SKM-1 treated with dmso at 0.1 percent for 144 hours (cell line): ENCODE results near the gene SNAPC1.
"Not testable (repeated sequence)": the region's sequence is repeated elsewhere in the genome, so short reads cannot be mapped to it uniquely, and the experiment has no call there.

Source experiments
- DNase-seq: peaks from one replicate; lab custom pipeline; 2025; ENCODE audit not compliant: unreplicated experiment; lab: John Stamatoyannopoulos, UW

Gene SNAPC1, protein sequence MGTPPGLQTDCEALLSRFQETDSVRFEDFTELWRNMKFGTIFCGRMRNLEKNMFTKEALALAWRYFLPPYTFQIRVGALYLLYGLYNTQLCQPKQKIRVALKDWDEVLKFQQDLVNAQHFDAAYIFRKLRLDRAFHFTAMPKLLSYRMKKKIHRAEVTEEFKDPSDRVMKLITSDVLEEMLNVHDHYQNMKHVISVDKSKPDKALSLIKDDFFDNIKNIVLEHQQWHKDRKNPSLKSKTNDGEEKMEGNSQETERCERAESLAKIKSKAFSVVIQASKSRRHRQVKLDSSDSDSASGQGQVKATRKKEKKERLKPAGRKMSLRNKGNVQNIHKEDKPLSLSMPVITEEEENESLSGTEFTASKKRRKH

DNA sequence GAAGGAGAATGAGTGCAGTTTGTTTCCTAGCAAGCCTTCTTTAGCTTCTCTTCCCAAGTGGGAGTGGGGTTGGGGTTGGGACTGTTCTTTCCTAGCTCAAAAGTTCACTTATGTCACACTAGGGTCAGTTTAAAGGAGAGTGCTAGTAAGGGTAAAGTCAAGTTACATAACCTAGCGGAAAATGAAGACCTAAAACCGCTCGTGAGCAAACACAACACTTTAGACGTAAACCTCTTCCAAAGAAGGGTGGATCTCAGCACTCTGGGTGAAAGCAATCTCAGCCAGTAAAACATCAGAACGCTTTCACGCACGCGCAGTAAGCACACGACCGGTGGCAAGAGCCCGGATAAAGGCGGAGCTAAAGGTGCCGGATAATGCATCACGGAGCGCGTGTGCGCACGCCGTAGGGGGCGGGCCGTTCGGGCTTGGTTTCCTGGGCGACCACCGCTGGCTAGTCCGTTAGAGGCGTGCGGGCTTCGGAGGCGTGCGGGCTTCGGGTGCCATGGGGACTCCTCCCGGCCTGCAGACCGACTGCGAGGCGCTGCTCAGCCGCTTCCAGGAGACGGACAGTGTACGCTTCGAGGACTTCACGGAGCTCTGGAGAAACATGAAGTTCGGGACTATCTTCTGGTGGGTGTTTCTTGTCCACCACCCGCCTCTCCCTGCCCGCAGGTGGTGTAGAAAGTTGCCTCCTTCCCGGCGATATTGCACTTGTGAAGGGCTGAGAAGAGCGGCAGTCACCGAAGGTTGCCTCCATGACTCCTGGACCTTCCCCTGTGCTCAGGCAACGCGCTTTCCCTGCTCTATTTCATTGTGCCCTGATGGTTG, at the start of gene SNAPC1:
Gene SNAPC1, plus strand, starts transcription at position 462 of the 828 bp plus-strand sequence. Its CDS starts 41 bp downstream, at position 503.
- peak; percentile 80 for DNase-seq

DNA sequence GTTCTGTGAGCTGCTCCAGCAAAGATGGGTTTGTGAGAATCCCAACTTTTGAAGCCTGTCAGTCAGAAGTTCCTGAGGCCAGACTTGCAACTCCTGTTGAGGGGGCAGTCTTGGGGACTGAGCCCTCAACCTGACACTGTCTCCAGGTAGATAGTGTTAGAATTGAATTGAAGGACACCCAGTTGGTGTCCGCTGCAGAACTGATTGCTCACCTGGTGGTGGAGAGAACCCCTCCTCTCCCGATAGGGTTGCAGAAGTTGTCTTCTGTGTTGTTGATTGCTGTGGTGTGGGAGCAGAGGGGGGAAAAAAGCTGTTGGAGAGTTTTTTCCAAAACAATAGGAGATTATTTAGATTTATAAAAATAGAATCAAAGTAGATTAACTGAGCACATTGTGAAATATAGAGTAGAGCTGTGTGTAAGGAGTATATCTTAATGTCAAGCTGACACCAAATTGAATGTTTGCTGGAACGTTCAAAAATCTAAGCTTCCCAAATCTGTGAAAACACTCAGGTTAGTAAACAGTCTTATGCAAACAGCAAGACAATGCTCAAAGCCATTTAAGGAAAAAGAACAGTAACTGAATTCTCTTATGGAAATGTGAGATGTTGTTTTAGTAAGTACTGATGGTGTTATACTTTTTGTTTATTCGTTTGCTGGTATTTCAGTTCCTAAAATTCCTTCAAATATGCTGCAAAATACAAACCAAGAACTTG, 48.3 kb upstream of the SNAPC1 start:
- no peak for DNase-seq

DNA sequence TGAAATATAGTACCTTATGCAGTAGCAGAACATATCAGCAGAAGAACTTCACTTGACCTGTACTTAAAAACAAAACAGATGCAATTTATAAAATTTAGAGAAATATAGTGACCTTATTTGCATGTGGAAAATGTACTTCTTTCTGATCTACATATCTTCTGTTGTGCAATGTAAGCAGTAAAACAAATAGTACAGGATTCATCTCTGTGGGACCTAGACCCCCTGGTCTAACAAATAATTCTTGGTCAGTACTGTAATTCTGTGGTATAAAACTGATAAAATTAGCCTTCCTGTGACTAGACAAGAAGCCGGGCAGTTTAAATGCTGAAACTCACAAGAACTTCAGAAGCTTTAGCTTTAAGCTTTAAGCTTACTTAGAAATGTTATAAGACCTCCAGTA, 45.3 kb upstream of the SNAPC1 start:
- no peak for DNase-seq

DNA sequence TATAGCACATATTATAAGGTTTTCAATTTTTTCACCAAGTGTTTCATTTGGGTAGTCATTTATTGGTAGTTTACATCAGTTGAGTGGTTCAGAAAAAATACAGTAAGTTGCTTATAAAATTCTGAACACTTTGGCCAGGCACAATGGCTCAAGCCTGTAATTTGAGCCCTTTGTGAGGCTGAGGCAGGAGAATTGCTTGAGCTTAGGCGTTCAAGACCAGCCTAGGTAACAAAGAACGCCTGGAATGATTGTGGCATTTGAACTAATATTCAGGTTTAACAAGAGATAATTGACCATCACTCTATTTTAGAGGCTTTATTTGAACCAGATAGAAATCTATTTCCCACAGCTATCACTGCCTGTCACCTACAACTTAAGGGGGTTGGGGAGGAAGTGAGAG, 44.2 kb upstream of the SNAPC1 start:
- no peak for DNase-seq

DNA sequence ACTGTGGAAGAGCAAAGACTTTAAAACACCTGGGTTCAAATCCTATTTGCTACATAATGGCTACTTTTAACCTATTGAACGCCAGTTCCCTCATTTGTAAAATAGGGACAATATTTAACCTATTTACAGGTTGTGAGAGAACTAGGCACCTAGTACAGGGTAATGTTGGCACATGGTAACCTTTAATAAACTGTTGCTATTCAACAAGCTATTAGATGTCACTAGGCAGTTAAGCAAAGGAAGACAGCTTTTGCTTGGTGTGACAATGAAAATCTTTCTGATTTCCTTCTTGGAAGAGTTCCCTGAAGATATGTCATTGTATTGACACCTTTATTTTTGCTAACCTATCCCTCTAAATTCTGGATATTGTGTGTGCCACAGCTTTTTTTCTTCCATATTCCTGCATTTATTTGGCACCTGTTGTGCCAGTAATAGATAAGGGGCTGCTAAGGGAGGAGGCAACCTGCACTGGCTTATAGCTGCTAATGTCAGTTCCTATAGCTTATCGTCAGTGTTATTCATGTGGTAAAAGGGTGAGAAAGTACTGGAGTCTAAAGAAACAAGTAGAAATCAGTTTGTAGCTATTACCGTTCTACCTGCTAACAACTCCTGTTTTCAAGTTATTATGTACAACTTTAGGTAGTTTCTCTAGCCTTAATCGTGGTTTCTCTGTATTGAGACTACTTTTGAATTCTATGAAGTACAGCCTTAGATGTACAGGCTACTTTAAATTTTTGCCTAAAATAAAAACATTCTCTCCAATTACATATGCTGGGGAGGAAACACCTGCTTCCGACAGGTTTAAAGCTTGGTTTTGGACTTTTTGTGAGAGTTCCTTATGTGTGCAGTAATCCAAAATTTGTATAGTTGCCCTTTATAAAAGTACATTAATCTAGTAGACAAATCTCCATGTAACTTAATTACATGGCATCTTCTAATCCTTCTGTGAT, 42.6 kb upstream of the SNAPC1 start:
- DNase-seq: no peak

DNA sequence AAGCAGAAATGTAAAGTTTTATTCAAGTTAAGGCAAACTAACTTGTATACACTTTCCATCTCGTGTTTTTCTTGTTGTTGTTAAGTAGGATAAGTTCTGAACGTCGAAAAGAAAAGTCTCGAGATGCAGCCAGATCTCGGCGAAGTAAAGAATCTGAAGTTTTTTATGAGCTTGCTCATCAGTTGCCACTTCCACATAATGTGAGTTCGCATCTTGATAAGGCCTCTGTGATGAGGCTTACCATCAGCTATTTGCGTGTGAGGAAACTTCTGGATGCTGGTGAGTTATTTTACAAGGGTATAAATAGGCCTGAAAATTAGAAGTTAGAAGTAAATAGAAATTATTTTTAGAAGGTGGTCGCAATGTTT, 41.9 kb upstream of the SNAPC1 start:
- no peak for DNase-seq

DNA sequence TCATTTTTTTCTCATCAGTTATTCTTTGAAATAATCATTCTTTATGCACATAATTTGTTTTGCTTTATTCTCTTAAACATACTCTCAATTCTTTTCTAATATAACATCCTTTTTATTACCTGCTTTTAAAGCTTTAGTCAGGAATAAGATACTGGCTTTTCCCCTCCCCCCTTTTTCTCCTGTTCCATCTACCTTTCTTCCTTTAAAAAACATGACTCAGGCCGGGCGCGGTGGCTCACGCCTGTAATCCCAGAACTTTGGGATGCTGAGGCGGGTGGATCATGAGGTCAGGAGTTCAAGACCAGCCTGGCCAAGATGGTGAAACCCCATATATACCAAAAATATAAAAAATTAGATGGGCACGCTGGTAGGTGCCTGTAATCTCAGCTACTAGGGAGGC, 41.5 kb upstream of the SNAPC1 start:
- DNase-seq: no peak

DNA sequence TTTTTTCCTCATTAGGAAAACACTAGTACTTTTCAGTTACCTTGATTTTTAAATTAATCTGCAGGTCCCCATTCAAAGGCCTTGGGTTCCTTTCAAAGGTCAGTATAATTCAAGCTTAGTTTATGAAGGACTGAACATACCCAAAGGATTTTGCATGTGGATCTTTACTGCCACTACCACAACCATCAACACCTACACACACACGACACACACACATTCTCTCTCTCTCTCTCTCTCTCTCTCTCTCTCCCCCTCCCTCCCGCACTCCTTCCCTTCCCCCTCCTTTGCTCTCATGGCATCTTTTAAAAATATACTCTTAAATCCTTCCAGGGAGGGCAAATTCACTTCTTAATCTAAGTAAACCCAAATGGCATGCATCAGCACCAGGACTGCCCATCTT, 38.1 kb upstream of the SNAPC1 start:
- no peak for DNase-seq

DNA sequence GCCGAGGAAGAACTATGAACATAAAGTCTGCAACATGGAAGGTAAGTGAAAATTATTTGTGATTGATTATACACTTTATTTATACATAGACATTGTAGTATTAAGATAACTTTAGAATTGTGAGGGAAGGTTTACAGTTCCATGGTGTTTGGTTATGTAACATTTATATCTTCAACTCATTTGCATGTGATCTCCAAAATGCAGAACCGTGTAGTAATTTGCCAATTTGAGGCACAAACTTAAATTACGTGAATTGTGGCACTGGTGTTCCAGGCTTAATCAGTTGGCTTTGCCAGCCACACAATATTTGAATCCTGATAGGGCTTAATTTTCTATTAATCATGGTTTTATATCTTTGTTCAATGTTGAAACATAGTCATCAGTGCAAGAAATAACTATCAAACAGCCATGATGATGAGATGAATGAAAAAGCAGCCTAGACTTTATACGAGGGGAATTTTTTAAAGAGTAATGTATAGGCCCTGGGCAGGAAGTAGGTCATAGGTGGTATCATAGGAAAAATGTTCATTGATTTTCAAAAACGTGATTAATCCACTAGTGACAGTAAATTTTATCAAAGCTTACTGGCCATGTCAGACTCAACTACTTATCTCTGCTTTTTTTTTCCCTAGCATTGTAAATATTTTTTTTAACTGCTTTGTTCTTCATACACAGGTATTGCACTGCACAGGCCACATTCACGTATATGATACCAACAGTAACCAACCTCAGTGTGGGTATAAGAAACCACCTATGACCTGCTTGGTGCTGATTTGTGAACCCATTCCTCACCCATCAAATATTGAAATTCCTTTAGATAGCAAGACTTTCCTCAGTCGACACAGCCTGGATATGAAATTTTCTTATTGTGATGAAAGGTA, 35.2 kb upstream of the SNAPC1 start:
- DNase-seq: no peak

DNA sequence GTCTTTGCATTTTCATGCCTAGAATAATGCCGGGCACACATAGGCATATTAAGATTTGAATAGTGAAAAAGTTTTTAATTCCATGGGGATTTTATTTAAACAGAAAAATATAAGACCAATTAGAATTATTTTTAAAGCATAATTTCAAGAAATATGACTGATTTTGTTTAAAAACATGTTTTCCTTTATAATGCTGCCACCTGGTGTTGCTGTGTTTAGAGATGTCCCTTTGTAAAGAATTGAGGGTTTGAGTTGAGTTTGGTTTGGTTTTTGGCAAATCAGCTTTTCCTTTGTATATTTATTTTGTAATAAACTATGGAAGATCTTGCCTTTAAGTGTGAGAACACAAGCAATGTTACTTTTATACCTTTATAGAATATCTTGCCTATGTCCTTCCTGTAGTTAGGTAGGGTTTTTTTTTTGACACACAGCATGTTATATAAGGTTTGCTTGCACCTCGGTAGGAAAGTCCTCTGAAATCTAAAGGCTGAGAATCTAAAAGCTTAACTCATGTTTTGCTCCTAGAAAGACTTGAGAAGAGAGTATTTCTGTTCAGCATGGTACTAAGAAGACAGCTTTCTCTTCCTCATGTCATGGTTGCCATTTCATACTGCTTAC, 31.4 kb upstream of the SNAPC1 start:
- DNase-seq: no peak

DNA sequence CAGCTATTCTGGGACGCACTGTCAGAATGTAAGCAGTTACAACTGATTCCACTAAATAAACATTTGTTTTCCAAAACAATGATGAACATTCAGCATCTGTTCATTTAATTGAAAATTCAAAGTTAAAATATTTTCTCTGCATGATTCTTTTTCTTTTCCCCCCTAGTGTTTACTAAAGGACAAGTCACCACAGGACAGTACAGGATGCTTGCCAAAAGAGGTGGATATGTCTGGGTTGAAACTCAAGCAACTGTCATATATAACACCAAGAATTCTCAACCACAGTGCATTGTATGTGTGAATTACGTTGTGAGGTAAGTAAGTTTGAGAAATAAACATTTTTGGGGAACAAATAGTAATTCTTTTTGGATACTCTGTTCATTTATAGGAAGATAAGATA, 28.2 kb upstream of the SNAPC1 start:
- no peak for DNase-seq

DNA sequence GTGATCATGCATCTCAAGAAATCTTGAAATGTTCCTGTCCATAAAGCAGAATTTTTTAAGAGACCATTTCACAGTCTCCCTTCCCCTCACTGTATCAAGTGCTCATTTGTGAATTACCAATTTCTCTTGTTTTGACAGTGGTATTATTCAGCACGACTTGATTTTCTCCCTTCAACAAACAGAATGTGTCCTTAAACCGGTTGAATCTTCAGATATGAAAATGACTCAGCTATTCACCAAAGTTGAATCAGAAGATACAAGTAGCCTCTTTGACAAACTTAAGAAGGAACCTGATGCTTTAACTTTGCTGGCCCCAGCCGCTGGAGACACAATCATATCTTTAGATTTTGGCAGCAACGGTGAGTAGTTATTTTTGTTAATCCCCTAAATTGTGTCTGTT, 25.5 kb upstream of the SNAPC1 start:
- no peak for DNase-seq

DNA sequence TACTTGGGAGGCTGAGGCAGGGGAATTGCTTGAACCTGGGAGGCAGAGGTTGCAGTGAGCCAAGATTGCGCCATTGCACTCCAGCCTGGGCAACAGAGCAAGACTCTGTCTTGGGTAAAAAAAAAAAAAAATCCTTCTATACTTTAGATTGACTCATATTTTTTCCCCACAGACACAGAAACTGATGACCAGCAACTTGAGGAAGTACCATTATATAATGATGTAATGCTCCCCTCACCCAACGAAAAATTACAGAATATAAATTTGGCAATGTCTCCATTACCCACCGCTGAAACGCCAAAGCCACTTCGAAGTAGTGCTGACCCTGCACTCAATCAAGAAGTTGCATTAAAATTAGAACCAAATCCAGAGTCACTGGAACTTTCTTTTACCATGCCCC, 24.3 kb upstream of the SNAPC1 start:
- no peak for DNase-seq

DNA sequence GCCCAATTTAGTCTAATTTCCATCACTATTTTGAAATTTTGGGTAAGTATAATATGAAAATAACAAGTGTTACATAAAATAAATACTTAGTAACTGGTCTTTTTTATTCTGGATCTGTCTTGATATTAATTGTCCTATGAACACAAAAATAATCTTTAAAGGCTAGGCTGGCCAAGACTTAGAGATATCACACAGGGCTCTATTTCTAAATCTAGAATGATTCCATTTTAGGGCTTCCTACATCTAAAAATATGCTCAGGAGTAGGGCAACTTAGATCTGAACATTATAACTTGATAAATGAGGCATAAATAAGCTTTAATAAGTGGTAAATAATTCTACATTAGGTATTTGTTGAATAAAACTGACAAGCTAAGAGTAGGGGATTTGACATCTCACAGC, 23.1 kb upstream of the SNAPC1 start:
- no peak for DNase-seq

DNA sequence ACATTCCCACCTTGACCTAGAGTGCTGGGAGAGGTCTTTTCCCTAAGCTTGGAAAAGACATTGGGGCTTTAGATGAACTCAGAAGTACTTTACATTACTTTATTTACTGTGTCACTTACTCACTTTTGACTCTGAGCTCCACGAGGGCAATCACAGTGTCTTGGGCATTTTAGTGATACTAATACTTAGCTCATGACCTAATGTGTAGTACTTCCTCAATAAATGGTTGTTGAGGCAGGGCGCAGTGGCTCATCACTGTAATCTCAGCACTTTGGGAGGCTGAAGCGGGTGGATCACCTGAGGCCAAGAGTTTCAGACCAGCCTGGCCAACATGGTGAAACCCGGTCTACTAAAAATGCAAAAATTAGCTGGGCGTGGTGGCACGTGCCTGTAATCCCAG, 19.8 kb upstream of the SNAPC1 start:
- DNase-seq: no peak

DNA sequence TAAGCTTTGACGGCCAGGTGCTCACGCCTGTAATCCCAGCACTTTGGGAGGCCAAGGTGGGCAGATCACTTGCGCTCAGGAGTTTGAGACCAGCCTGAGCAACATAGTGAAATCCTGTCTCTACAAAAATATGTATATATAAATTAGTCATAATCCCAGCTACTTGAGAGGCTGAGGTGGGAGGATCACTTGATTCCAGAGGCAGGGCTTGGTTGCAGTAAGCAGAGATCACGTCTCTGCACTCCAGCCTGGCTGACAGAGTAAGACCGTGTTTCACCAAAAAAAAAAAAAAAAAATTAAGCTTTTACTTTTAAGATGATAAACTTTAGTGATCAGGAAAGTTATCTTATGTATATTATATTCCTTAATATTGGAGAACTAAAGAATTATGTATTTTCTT, 18.0 kb upstream of the SNAPC1 start:
- no peak for DNase-seq

DNA sequence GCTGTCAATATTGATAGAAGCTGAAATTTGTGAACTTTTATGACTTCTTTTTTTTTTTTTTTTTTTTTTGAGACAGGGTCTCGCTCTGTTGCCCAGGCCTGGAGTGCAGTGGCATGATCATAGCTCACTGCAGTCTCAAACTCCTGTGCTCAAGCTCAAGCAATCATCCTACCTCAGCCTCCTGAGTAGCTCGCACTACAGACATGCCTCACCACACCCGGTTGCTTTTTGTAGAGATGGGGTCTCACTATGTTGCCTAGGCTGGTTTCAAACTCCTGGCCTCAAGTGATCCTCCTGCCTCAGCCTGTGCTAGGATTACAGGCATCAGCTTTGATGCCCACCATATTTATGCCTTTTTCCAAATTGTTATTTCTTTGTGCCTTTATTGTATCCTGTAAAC, 15.9 kb upstream of the SNAPC1 start:
- not testable (repeated sequence) for DNase-seq

DNA sequence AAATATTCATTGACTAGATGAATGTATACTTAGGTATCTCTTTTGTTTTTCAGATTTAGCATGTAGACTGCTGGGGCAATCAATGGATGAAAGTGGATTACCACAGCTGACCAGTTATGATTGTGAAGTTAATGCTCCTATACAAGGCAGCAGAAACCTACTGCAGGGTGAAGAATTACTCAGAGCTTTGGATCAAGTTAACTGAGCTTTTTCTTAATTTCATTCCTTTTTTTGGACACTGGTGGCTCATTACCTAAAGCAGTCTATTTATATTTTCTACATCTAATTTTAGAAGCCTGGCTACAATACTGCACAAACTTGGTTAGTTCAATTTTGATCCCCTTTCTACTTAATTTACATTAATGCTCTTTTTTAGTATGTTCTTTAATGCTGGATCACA, 15.3 kb upstream of the SNAPC1 start:
- no peak for DNase-seq

DNA sequence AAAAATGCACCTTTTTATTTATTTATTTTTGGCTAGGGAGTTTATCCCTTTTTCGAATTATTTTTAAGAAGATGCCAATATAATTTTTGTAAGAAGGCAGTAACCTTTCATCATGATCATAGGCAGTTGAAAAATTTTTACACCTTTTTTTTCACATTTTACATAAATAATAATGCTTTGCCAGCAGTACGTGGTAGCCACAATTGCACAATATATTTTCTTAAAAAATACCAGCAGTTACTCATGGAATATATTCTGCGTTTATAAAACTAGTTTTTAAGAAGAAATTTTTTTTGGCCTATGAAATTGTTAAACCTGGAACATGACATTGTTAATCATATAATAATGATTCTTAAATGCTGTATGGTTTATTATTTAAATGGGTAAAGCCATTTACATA, 14.9 kb upstream of the SNAPC1 start:
- no peak for DNase-seq
